Activated CD8-positive, alpha-beta T cell treated with anti-CD3 and anti-CD28 coated beads for 36 hours (primary cell): ENCODE measurements around the gene CCDC102A. TPM values are rescaled to one million over a fixed set of nuclear protein-coding genes. Genes with fewer than 3 reads are reported as not detected.
A peak's percentile ranks its signal among the peaks of the same experiment; 100 is the strongest.

Experiments
- ATAC-seq: fragments of 200-7000 bp; cut with Tn5 transposase; one replicate; pipeline ENCODE4 v1.10.0; 2021; ENCODE audit warnings: mild to moderate bottlenecking, moderate library complexity
- CTCF ChIA-PET: fragments of 350-600 bp; sonication (Branson Sonifier 250); formaldehyde crosslinking; loops from one replicate; lab custom pipeline; 2021; ENCODE audit warnings: antibody characterized with exemption; lab: Charles Lee
- POLR2A ChIA-PET: fragments of 350-600 bp; sonication (Branson Sonifier 250); formaldehyde crosslinking; loops from one replicate; lab custom pipeline; 2021; ENCODE audit warnings: antibody characterized with exemption; lab: Charles Lee
- DNase-seq: peaks from one replicate; pipeline ENCODE4 v3.0.0-alpha.2; 2020
- H3K27ac Mint-ChIP-seq: one replicate; pipeline ENCODE4 v1.8.0; 2021; ENCODE audit warnings: mild to moderate bottlenecking, mixed read lengths
- H3K27me3 Mint-ChIP-seq: one replicate; pipeline ENCODE4 v1.8.0; 2021; ENCODE audit warnings: mixed read lengths
- H3K36me3 Mint-ChIP-seq: one replicate; pipeline ENCODE4 v1.8.0; 2021; ENCODE audit warnings: low read depth, mixed read lengths
- H3K4me1 Mint-ChIP-seq: one replicate; pipeline ENCODE4 v1.8.0; 2021; ENCODE audit warnings: low read depth, mixed read lengths
- H3K4me3 Mint-ChIP-seq: one replicate; pipeline ENCODE4 v1.8.0; 2021; ENCODE audit warnings: mild to moderate bottlenecking, moderate library complexity, mixed read lengths
- H3K9me3 Mint-ChIP-seq: one replicate; pipeline ENCODE4 v1.8.0; 2021; ENCODE audit warnings: mixed read lengths
- intact Hi-C: fragments of 100-400 bp; cut with micrococcal nuclease; formaldehyde crosslinking; loops from one replicate; pipeline ENCODE4 v1.10.0; 2022
- total RNA-seq, 2 experiments: library from RNA; stranded (reverse); gene quantifications; one replicate each; pipeline ENCODE4 v1.2.3, GENCODE V29; 2021
- TF ChIP-seq, protein P1 (sequence below): fragments of 200-600 bp; IDR thresholded peaks from one replicate; pipeline ENCODE4 v1.8.0; 2022; ENCODE audit warnings: antibody characterized with exemption, mild to moderate bottlenecking

The CCDC102A gene
- total RNA-seq, 2 experiments from 2014 or later: 7.1 to 7.9 TPM

DNA sequence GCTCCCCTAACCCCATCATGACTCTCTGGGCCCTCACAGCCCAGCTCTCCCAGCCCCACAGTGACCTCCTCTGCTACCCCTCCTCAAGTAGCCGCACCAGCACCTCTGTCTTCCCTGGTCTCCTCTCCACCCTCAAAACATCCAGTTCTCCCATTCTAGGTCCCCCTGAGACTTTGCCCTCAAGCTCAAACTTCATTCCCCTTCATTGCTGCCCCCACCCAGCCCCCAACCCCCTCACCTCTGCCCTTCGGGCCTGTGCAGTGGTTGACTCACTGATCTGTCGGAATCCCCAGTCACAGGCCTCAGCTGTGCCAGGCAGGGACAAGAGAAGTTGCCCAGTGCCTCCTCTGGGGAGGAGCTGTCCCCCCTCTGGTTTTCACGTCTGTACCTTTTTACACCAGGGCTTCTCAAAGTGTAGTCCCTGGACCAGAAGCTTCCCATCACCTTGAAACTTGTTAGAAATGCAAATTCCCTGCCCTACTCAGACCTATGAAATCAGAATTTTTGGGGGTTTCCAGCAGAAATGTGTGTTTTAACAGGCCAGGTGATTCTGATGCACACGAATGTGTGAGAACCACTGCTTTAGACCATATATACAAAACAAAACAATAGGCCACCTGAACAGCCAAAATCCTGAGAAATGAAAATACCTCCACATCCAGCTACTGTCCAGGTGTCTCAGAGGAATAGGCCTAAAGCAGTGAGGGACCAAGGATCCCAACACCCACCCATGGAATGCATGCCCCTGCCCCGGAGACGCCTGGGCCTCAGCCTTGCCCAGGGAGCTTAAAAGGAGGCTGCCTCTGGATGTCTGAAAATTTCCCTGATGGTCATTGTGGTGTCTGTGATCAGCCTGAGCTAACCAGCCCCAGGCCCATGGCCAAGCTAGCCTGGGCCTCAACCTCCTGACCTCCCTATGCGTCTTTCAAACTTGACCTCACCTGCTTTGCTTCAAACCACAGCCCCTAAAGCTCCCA is 49.2 kb downstream of the CCDC102A start:
- intact Hi-C loops: loop anchor here (5.0 kb wide), 1 partner anchor 50 kb away; the partner anchor contains the start of gene CCDC102A
- H3K4me3 Mint-ChIP-seq: peak overlapping the region; percentile 72
- H3K27ac Mint-ChIP-seq: peak overlapping the region; percentile 79
- H3K36me3 Mint-ChIP-seq: no peaks in the 10 kb centered on the region
- H3K4me1 Mint-ChIP-seq: peaks cover 22% of the 10 kb centered on the region
- H3K9me3 Mint-ChIP-seq: no peaks in the 10 kb centered on the region
- TF ChIP-seq, protein P1, sequence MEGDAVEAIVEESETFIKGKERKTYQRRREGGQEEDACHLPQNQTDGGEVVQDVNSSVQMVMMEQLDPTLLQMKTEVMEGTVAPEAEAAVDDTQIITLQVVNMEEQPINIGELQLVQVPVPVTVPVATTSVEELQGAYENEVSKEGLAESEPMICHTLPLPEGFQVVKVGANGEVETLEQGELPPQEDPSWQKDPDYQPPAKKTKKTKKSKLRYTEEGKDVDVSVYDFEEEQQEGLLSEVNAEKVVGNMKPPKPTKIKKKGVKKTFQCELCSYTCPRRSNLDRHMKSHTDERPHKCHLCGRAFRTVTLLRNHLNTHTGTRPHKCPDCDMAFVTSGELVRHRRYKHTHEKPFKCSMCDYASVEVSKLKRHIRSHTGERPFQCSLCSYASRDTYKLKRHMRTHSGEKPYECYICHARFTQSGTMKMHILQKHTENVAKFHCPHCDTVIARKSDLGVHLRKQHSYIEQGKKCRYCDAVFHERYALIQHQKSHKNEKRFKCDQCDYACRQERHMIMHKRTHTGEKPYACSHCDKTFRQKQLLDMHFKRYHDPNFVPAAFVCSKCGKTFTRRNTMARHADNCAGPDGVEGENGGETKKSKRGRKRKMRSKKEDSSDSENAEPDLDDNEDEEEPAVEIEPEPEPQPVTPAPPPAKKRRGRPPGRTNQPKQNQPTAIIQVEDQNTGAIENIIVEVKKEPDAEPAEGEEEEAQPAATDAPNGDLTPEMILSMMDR: no peak
- CTCF ChIA-PET: interaction anchor here (0.9 to 8.6 kb wide), 12 partner anchors 11 to 162 kb away, joined by 3 to 60 read pairs (median 4); partner anchors contain the start of genes CCDC102A and POLR2C
- no peaks in the 10 kb centered on the region for H3K27me3 Mint-ChIP-seq
- POLR2A ChIA-PET: interaction anchor here (0.8 to 4.5 kb wide), 8 partner anchors 14 to 249 kb away, joined by 3 to 22 read pairs (median 3); partner anchors contain the start of genes CCDC102A, CIAPIN1, COQ9 and DRC7
- DNase-seq (no peak), ATAC-seq (no peak)

GRCh38 chr16:57485916-57486857 is 50.2 kb downstream of the CCDC102A start, which contains the start of gene DOK4:
Gene DOK4 (minus strand): TSS chr16:57486493. CDS start chr16:57479507, 6,986 bp downstream.
- Mint-ChIP-seq H3K9me3 (no peaks in the 10 kb centered on the region), H3K36me3 (no peaks in the 10 kb centered on the region), H3K4me3 (peak within 1 kb of the TSS; percentile 76), H3K4me1 (peaks cover 22% of the 10 kb centered on the region), H3K27me3 (no peaks in the 10 kb centered on the region), H3K27ac (peak within 1 kb of the TSS; percentile 79)
- ATAC-seq (peak; percentile 95), DNase-seq (peak; percentile 81)
- CTCF ChIA-PET: interaction anchor here (0.8 to 8.6 kb wide), 12 partner anchors 10 to 163 kb away, joined by 3 to 60 read pairs (median 4); partner anchors contain the start of genes CCDC102A and POLR2C
- intact Hi-C loops: loop anchor here (5.0 kb wide), 1 partner anchor 51 kb away; the partner anchor contains the start of gene CCDC102A
- POLR2A ChIA-PET: interaction anchor here (0.6 to 7.5 kb wide), 9 partner anchors 13 to 525 kb away, joined by 3 to 47 read pairs (median 3); partner anchors contain the start of genes CCDC102A, CIAPIN1, COQ9 and POLR2C
- TF ChIP-seq, protein P1: no peak

- intact Hi-C loops: loop anchor here (5.0 kb wide), 1 partner anchor 52 kb away; the partner anchor contains the start of gene CCDC102A
- TF ChIP-seq, protein P1: no peak
- DNase-seq (no peak), ATAC-seq (no peak)
- H3K27ac Mint-ChIP-seq: peak overlapping the region; percentile 59
- ChIA-PET POLR2A (interaction anchor here (0.6 to 7.5 kb wide), 9 partner anchors 9 to 524 kb away, joined by 3 to 47 read pairs (median 3); partner anchors contain the start of genes CCDC102A, CIAPIN1, COQ9 and POLR2C), CTCF (interaction anchor here (0.8 to 8.6 kb wide), 7 partner anchors 9 to 67 kb away, joined by 3 to 60 read pairs (median 4); partner anchors contain the start of gene POLR2C)
- H3K4me3 Mint-ChIP-seq: peak overlapping the region; percentile 76
- H3K36me3 Mint-ChIP-seq: no peaks in the 10 kb centered on the region
- no peaks in the 10 kb centered on the region for H3K27me3 Mint-ChIP-seq
- peaks cover 22% of the 10 kb centered on the region for H3K4me1 Mint-ChIP-seq
- H3K9me3 Mint-ChIP-seq: no peaks in the 10 kb centered on the region
These were observed 51.1 kb downstream of the CCDC102A start for GRCh38 chr16:57485091-57485915.
